GM04504 (cell line): ENCODE results near the gene KLHL28.

Experiments used
- DNase-seq: peaks from one replicate; pipeline ENCODE4 v3.0.0-alpha.2; 2012; ENCODE audit warnings: low read depth

KLHL28 gene

DNA sequence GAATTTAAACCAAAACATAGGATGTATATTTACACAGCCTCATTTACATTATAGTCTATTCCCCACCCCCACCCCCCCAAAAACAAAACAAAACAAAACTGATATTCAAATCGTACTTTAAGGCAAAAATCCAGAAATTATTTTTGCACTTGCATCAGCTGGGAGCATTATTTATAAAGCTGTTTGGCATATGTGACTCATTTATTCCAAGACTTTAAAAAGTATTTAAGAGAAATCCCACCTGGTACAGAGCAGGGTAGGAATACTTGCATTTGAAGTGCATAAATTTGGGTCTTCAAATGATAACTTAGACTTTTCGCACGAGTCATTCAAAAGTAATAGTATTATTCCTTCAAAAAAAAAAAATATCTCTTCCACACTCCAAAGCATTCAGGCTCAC, 1.1 kb downstream of the KLHL28 start:
- no peak for DNase-seq

DNA sequence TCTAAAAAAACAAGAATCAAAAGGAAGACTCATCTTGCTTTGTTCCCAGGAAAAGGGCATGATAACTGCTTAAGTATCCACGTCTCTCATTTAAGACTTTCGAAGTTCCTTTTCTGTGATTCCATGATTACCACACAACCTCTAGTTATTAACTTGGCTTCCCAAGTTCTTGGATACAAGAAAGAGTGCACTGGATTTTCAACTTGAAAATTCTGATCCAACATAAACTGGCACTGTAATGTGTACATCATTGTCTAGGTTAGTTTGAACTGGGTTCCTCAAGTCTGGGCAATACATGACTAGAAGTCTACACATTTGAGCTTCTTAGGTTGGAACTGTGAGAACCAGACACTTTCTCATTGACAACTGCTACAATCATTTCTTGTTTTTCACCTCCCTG, 1.6 kb downstream of the KLHL28 start:
- no peak for DNase-seq

GRCh38 chr14:44959538-44959937, 2.2 kb downstream of the KLHL28 start:
- no peak for DNase-seq

- DNase-seq = no peak
Observed at GRCh38 chr14:44956866-44957265, 4.9 kb downstream of the KLHL28 start.

- no peak for DNase-seq
Observed at GRCh38 chr14:44955528-44955927, 6.2 kb downstream of the KLHL28 start.

GRCh38 chr14:44954750-44955149, 7.0 kb downstream of the KLHL28 start:
- DNase-seq = no peak

DNA sequence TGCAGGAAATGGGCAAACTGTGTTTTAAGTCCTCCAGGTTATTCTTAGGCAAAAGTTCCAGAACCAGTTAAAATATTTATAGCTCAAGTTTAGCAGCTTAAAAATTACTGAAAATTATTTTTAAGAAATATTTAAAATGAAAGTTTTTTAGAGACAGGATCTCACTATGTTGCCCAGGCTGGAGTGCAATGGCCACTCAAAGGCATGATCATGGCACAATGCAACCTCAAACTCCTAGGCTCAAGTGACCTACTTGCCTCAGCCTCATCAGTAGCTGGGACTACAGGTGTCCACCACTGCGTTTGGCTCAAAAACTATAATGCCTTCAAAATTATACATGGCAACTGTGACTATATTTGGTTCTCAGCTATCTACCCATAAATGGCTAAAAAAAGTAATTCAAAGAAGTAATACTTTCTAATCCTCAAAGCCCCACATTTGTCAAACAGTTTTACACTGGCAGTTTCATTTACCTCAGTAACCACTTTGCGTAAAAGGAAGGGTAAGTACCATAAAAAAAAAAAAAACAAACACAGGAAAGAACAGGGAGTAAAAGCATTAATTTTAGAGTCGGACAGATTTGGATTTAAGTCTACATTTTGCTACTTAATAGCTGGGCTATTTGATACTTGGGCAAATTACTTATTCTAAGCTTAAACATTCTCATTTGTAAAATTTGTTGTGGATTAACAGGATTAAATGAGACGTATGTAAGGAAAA, 9.2 kb downstream of the KLHL28 start:
- no peak for DNase-seq

GRCh38 chr14:44951051-44951450, 10.7 kb downstream of the KLHL28 start:
- DNase-seq = no peak

DNA sequence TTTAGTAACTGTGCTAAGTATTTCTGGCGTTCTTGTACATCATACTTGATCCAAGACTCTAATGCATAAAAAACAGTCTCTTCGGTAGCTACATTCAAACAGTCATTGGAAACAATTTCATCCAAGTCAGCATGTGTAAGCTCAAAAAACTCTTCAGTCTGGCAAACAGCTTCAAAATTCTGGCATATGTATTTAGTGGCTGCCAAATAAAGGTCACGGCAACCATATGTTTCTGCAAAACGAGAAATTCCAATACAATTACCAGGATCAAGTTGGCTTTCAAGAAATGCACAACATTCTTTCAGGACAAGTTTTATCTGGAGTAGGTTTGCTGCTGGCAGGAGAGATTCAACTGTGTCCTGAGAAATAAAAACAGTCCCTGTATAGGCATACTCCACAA, 16.5 kb downstream of the KLHL28 start:
- DNase-seq = peak; percentile 90

GRCh38 chr14:44944107-44944506, 17.6 kb downstream of the KLHL28 start:
- no peak for DNase-seq

DNA sequence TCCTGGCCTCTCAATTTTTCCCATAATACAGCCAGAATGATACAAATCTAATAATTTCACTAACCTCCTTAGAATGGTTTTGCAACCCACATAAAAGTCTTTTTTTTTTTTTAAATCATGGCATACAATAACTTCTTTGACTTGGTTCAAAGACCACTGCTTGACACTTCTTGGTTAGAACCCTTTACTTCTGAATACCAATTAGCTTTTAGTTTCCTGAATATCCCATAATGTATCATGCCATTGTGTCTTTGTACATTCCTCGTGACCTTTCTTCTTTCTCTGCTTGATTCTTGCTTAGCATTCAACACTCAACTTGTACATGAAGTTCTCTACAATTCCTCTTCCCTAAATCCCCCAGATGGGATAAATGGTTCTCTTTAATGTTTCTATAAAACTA, 19.3 kb downstream of the KLHL28 start:
- DNase-seq = no peak

DNA sequence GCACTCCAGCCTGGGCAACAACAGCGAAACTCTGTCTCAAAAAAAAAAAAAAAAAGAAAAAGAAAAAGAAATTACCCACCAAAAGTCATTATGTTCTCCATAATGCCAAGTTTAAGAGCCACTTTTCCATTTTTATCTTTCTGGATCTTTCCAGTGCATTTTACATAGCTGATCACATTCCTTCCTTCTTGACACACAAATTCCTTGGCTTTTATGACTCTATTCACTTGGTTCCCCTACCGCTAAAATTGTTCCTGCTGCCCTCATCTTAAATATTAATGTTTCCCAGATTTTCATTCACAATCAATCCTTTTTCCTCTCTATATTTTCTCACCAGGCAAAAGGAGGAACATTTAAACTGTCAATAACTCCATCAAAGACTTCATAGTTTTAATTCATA, 20.2 kb downstream of the KLHL28 start:
- DNase-seq = no peak

DNA sequence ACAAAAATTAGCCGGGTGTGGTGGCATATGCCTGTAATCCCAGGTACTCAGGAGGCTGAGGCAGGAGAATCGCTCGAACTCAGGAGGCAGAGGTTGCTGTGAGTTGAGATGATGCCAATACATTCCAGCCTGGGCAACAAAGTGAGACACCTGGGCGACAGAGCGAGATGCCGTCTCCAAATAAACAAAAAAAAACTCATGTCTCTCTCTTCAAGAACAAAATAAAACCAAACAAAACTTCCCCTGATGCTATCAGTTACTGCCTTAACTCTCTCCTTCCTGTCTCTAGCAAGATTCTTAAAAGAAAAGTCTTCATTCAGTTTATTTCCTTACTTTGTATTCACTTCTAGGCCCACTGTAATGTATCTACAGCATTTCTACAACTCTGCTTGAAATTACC, 20.8 kb downstream of the KLHL28 start:
- DNase-seq = no peak

DNA sequence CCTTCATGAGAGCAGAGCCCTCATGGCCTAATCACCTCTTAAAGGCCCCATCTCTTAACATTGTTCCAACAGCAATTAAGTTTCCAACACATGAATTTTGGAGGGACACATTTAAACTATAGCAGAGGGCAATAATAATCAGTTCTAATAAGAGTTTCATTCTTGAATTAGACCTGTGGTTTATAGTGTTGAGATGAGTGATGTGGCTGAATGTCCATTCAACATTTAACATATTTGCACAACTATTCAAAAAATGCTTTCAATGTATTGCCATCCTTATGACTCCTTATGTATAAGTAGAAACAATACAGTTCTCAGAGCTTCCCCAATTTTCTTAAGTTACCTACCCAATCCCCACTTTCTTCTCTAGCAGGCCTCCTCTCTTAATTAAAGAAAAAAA, 21.5 kb downstream of the KLHL28 start:
- no peak for DNase-seq

GRCh38 chr14:44937547-44937946, 24.2 kb downstream of the KLHL28 start:
- no peak for DNase-seq

- no peak for DNase-seq
Observed at GRCh38 chr14:44935155-44935554, 26.6 kb downstream of the KLHL28 start.

DNA sequence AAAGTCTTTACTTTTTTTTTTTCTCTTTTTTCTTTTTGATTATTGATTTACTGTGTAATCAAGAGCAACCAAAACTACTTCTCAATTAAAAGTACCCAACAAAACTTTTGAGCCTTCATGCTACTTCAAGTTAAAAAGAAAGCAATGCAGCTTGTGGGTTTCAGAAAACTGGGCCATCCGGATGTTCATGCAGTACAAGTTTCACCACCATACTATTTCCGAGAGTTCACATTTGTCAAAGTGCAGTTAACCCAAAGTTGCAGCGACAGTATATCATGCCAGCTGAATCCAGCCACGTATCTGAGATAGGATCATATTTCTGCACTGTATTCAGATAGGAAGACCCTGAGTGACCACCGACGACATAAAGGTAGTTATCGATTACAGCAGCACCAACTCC, 33.0 kb downstream of the KLHL28 start:
- DNase-seq = no peak

DNA sequence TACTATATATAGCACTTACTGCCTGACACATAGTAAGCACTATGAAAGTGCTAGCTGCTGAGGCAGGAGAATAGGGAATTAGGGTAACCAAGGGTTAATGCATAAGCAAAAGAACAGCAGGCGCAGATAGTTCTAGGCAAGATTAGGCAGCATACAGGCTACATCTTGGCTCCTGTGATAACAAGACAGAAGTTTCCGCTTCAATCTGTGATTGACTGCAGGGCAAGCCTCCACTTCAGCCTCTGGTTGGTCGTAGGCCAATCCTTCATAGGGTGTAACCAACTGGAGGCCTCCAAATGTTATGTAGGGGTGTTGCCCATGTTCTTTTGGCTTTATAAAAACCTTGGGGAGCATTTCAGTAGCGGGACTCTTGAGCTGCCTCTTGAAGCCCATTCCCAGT, 46.9 kb downstream of the KLHL28 start:
- no peak for DNase-seq

- DNase-seq = no peak
Observed at GRCh38 chr14:44912041-44912869, 49.5 kb downstream of the KLHL28 start.

- no peak for DNase-seq
Observed at GRCh38 chr14:44910821-44911220, 50.9 kb downstream of the KLHL28 start.

GRCh38 chr14:44901696-44902095, 60.1 kb downstream of the KLHL28 start:
- DNase-seq = no peak

DNA sequence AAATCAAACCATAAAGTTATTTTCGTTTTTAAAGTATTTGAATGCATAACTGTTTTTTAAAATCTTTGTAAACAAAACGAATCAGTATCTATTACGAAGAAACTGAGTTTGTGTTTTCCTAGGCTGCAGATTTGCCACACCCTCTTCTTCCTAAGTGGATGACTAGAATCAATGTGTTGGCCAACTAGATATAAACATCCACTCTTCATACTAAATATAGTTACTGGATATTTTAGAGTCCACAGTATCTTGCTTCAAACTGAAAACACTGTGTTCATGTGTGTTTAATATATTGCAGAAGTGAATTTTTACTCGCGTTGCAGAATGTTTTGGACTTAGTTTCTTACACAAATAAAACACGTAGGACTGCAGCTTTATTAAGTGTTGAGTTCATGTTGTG, 63.2 kb downstream of the KLHL28 start:
- DNase-seq = no peak

DNA sequence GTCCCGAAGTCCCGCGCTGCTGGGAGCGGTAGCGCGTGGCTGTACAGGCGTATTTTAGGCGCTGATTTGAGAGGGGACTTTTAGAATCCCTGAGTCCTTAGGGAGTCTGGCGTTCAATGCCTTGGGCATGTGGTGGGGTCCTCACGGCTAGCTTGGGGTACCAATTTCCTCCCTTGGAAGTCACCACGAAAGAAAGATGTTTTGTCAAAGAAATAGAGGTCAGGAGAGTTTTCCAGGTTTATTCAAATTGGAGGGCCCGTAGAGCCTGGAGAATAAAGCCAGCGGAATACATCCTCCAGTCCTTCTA, 63.9 kb downstream of the KLHL28 start:
- no peak for DNase-seq
